GM12864 (cell line): Measurements from ENCODE around the gene SPOCD1.

Experiments
- DNase-seq: peaks from one replicate; pipeline ENCODE4 v3.0.0-alpha.2; 2011; ENCODE audit warnings: low read depth
- H3K4me3 ChIP-seq: 2 replicates; pipeline ENCODE4 v1.5.1; 2011; ENCODE audit warnings: mild to moderate bottlenecking, low read depth, low read length, control low read depth
- TF ChIP-seq, protein P1 (sequence below): IDR thresholded peaks from 2 replicates; pipeline ENCODE4 v1.5.1; 2011; ENCODE audit warnings: low read depth, mild to moderate bottlenecking, moderate library complexity, low read length, control low read depth, inconsistent platforms; ENCODE audit errors: missing control alignments

Gene SPOCD1

GRCh38 chr1:31801458-31801857 lies 14.4 kb downstream of the SPOCD1 start:
- no peak for DNase-seq
- H3K4me3 ChIP-seq, result no peak overlapping the region
- TF ChIP-seq, protein P1, sequence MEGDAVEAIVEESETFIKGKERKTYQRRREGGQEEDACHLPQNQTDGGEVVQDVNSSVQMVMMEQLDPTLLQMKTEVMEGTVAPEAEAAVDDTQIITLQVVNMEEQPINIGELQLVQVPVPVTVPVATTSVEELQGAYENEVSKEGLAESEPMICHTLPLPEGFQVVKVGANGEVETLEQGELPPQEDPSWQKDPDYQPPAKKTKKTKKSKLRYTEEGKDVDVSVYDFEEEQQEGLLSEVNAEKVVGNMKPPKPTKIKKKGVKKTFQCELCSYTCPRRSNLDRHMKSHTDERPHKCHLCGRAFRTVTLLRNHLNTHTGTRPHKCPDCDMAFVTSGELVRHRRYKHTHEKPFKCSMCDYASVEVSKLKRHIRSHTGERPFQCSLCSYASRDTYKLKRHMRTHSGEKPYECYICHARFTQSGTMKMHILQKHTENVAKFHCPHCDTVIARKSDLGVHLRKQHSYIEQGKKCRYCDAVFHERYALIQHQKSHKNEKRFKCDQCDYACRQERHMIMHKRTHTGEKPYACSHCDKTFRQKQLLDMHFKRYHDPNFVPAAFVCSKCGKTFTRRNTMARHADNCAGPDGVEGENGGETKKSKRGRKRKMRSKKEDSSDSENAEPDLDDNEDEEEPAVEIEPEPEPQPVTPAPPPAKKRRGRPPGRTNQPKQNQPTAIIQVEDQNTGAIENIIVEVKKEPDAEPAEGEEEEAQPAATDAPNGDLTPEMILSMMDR, result no peak

DNA sequence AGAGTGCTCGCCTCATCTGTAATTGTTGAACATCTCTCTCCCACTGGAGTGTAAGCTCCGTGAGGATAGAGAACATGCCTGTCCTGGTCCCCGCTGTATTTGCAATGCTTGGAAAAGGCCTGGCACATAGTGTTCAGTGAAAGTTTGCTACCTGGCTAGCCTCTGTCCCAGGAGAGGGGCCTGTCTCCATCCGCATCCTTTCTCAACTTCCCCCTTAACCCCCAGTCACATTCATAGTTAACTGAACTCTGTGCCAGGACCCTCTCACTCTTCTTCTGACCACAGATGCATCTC lies 15.2 kb downstream of the SPOCD1 start:
- TF ChIP-seq, protein P1, result no peak
- DNase-seq, result no peak
- H3K4me3 ChIP-seq, result no peak overlapping the region

- no peak for DNase-seq
- TF ChIP-seq, protein P1, result no peak
These were observed 15.7 kb downstream of the SPOCD1 start for GRCh38 chr1:31799895-31800673.

DNA sequence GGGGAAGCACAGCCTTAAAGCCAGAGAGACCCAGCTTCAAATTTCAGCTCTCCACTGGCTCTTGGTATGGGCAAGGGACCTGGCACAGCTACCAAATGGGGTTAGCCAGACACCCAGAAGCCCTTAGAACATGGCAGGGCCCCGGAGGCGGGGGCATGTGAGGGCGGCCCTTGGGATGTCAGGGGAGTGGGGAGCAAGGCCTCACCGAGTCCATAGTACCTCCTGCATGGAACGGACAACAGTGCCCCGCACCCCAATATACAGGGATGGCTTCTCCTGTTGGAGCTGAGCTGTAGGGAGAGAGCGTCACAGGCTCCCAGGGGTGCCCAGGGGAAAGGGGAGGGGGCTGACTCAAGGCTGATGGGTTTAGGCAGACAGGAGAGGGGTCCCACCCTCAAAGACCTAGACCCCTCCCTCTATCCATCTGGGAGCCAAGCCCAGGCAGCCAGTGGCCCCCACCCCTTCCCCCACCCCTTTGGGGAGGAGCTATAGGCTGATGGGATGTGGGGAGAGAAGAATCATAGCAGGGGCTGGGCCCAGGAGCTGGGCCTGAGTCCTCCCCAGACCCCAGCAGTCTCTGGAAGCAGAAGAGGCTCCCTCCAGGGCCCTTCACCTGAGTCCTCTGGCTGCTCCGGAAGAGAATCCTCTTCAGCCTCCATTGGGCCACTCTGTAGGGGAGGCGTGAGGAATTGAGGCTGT lies 16.5 kb downstream of the SPOCD1 start:
- DNase-seq, result no peak
- TF ChIP-seq, protein P1, result no peak
- no peak overlapping the region for H3K4me3 ChIP-seq

More at GRCh38 chr1:31799895-31800673, 15.7 kb downstream of the SPOCD1 start:
- no peak overlapping the region for H3K4me3 ChIP-seq

DNA sequence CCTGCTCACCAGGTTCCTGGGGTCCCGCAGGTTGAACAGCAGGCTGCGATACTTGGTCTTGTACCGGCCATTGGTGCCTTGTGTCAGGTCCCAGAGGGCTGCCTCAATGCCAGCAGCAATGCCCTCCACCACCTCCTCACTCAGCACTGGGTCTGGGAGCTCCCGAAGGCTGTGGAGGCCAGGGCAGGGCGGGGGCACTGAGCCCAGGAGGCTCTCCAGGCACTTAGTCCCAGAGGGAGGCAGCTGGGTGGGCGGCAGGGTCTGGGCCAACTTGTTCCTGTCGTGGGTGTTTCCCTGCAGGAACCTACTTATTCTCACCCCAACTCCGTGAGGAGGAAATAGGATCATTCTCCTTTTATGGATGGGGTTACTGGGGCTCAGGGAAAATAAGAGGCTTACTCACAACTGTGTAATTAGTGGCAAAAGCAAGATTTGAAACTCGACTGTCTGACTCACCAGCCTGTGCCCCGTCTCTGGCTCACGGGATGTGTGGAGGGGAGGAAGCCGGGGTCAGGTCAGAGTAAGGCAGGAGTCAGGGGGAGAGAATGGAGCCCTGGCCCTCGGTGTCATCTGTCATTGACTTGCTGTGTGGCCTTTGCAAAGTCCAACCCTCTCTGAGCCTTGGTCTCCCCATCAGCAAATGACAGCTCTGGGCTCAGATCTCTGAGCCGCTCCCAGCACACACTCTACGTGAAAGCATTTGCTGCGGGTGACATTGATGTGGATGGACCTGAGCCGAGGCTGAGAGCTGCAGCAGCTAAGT lies 17.2 kb downstream of the SPOCD1 start:
- TF ChIP-seq, protein P1, result no peak
- no peak overlapping the region for H3K4me3 ChIP-seq
- DNase-seq, result no peak

DNA sequence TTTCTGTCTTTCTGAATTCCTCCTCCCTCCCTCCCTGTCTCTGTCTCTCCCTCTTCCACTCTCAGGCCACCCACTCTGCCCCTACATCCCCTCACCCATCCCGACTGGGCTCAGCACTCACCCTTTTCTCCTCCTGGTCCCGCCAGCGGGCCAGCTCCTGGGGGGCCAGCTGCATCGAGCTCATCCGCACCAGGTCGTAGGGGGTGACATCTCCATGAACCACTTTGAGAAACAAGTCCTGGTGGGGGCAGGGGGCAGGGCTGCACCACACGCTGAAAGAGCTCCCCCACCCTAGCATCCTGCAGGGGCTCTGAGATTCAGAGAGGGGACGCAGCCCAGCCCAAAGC lies 17.8 kb downstream of the SPOCD1 start:
- DNase-seq, result no peak
- H3K4me3 ChIP-seq, result no peak overlapping the region
- TF ChIP-seq, protein P1, result no peak
